K562 (cell line): ENCODE results near the gene CALCB.

Experiments used
- MAFG ChIP-seq: fragments of 450-650 bp; conservative IDR thresholded peaks from 2 replicates; pipeline ENCODE4 v1.6.1; 2016; ENCODE audit warnings: missing genetic modification characterization, missing compliant biosample characterization
- MBD2 ChIP-seq: sonication (generic); IDR thresholded peaks from 2 replicates; pipeline ENCODE4 v1.6.1; 2016; ENCODE audit warnings: low read depth, borderline replicate concordance
- NFATC3 ChIP-seq: fragments of 450-650 bp; IDR thresholded peaks from 2 replicates; pipeline ENCODE4 v1.6.1; 2017; ENCODE audit warnings: mild to moderate bottlenecking
- NR1H2 ChIP-seq: sonication (generic); formaldehyde crosslinking; IDR thresholded peaks from 2 replicates; pipeline ENCODE4 v1.4.0; 2020; ENCODE audit warnings: mild to moderate bottlenecking, missing genetic modification reagents
- SP2 ChIP-seq: IDR thresholded peaks from 2 replicates; pipeline ENCODE4 v1.6.1; 2011; ENCODE audit warnings: mild to moderate bottlenecking, low read depth, low read length, moderate library complexity; ENCODE audit not compliant: poor library complexity, severe bottlenecking; ENCODE audit errors: extremely low read depth
- ZSCAN32 ChIP-seq: fragments of 450-650 bp; formaldehyde crosslinking; IDR thresholded peaks from 2 replicates; pipeline ENCODE4 v1.4.0; 2020; ENCODE audit warnings: mild to moderate bottlenecking, moderate library complexity

GRCh38 chr11:15119826-15120225, 46.4 kb downstream of the CALCB start:
- TF ChIP-seq MAFG (no peak), NFATC3 (no peak), ZSCAN32 (no peak), NR1H2 (CRISPR knock-in tag) (no peak), MBD2 (no peak), SP2 (no peak)
